ENCODE measurements around the gene SNX7. TPM values are rescaled to one million over a fixed set of nuclear protein-coding genes. Genes with fewer than 3 reads are reported as not detected.
A peak's percentile ranks its signal among the peaks of the same experiment; 100 is the strongest.

The SNX7 gene
- polyA plus RNA-seq, 1 of the 3 experiments (the other 2 are of a cell fraction) = 16.0 TPM

GRCh38 chr1:98669355-98670296, 8.1 kb downstream of the SNX7 start (continued):
- TF ChIP-seq REST (IDR thresholded peaks at IDR 0.05; ENCODE audit: low read depth, low read length) (no peak), YY1 (IDR thresholded peaks at IDR 0.05; ENCODE audit: low read depth) (no peak), ZBTB33 (IDR thresholded peaks at IDR 0.05; ENCODE audit: borderline replicate concordance, low read depth) (no peak), USF2 (IDR thresholded peaks at IDR 0.05; ENCODE audit: borderline replicate concordance, low read depth, low read length) (no peak), EZH2phosphoT487 (IDR thresholded peaks at IDR 0.05; ENCODE audit: borderline replicate concordance, low read depth) (no peak), GATA2 (CRISPR knock-in tag; IDR thresholded peaks at IDR 0.05) (0 out of 2 replicates have a peak, but pooled peaks have one; percentile 9)

- no peak overlapping the region; the same call in 1 of the 2 replicates for H3K4me2 ChIP-seq
- peaks cover 78% of the 10 kb centered on the region for H3K79me2 ChIP-seq (ENCODE audit: insufficient read depth)
- H2AFZ ChIP-seq (ENCODE audit: low read depth) = no peak overlapping the region
- peak; percentile 80 for TF ChIP-seq GATA2 (CRISPR knock-in tag; IDR thresholded peaks at IDR 0.05)
- TF ChIP-seq NFIC (IDR thresholded peaks at IDR 0.05; ENCODE audit: borderline replicate concordance) = peak; percentile 49; the same call in 1 of the 2 replicates
- TF ChIP-seq RFX5 (IDR thresholded peaks at IDR 0.05; ENCODE audit: low read length) = peak; percentile 89
- no peak for TF ChIP-seq RCOR1 (IDR thresholded peaks at IDR 0.05; ENCODE audit: low read length)
- TF ChIP-seq MXI1 (IDR thresholded peaks at IDR 0.05; ENCODE audit: low read depth, low read length) = 0 out of 2 replicates have a peak, but pooled peaks have one; percentile 24
- H3K4me1 ChIP-seq (ENCODE audit: control insufficient read depth in 1 of 2, insufficient read depth in 2 of 2, low read depth in 1 of 2, low read length in 1 of 2) = peaks cover 16 to 29% of the 10 kb centered on the region in 2 experiments
- CTCF ChIA-PET = interaction anchor here (1.4 kb wide), 1 partner anchor 10 kb away, joined by 4 read pairs; the partner anchor contains the start of gene SNX7
- peak overlapping the region; percentile 30 to 69; a peak in 3 of 4 replicates for H3K27ac ChIP-seq (ENCODE audit: low read depth in 2 of 2, low read length in 1 of 2)
- H3K9me2 ChIP-seq = no peaks in the 10 kb centered on the region
- H3F3A ChIP-seq (replicated peaks; ENCODE audit: insufficient read depth) = peaks cover 15% of the 10 kb centered on the region
- no peaks in the 10 kb centered on the region for H3K9me3 ChIP-seq
- WGBS (ENCODE audit: low lambda C conversion rate) = 57% methylated on average over 2 of the region's 2 CpGs
- peaks cover 5% of the 10 kb centered on the region; the same call in 1 of the 2 replicates for H4K20me1 ChIP-seq (ENCODE audit: insufficient read depth)
- no peaks in the 10 kb centered on the region for H3K27me3 ChIP-seq (ENCODE audit: insufficient read depth)
- DNase-seq = peak; percentile 59
- peaks cover 0 to 2% of the 10 kb centered on the region in 2 experiments for H3K36me3 ChIP-seq (replicated peaks in 1 of 2; ENCODE audit: control insufficient read depth in 1 of 2, insufficient read depth in 2 of 2, low read length in 1 of 2)
- POLR2A ChIA-PET = interaction anchor here (0.9 kb wide), 1 partner anchor 10 kb away, joined by 3 read pairs; no protein-coding TSS in a partner anchor
- no peak overlapping the region for H3K4me3 ChIP-seq (ENCODE audit: low read depth in 2 of 2, low read length in 1 of 2)
- H3K9ac ChIP-seq = no peak overlapping the region
Measured at GRCh38 chr1:98672189-98672588, 10.7 kb downstream of the SNX7 start.
